H1 (cell line): Measurements from ENCODE around the gene MAST2. TPM values are rescaled to one million over a fixed set of nuclear protein-coding genes. Genes with fewer than 3 reads are reported as not detected.

Experiments
- CTCF ChIA-PET: fragments of 300-600 bp; sonication (Branson Sonifier 250); formaldehyde crosslinking; loops from one replicate; lab custom pipeline; 2021; ENCODE audit not compliant: partially characterized antibody; lab: Charles Lee
- POLR2A ChIA-PET: fragments of 300-600 bp; sonication (Branson Sonifier 250); formaldehyde crosslinking; loops from one replicate; lab custom pipeline; 2021; ENCODE audit warnings: inconsistent platforms; ENCODE audit not compliant: partially characterized antibody; lab: Charles Lee
- DNase-seq, 2 experiments: peaks; one replicate each; pipeline versions ENCODE4 v3.0.0 to v3.0.0-alpha.2; 2010 to 2022; ENCODE audit warnings: low spot score in 2 of 2, low read depth in 1 of 2, mixed read lengths in 1 of 2
- FAIRE-seq: peaks from 2 replicates; lab custom pipeline; 2011; peaks lifted over from hg19 to GRCh38; lab: Jason Lieb, UNC
- H2AFZ ChIP-seq: 2 replicates; pipeline ENCODE4 v1.8.1; 2012; ENCODE audit warnings: low read length, inconsistent platforms
- H2AK5ac ChIP-seq: 2 replicates; pipeline ENCODE4 v1.6.1; 2013; ENCODE audit warnings: low read depth, low read length
- H2BK120ac ChIP-seq: replicated peaks from 2 replicates; pipeline ENCODE3; 2013; ENCODE audit warnings: low read depth, low read length, inconsistent platforms
- H2BK12ac ChIP-seq: 2 replicates; pipeline ENCODE4 v1.6.1; 2013; ENCODE audit warnings: low read depth, low read length
- H2BK15ac ChIP-seq: 2 replicates; pipeline ENCODE4 v1.6.1; 2013; ENCODE audit warnings: low read length
- H2BK20ac ChIP-seq: 2 replicates; pipeline ENCODE4 v1.6.1; 2013; ENCODE audit warnings: low read length
- H2BK5ac ChIP-seq: 2 replicates; pipeline ENCODE4 v1.6.1; 2013; ENCODE audit warnings: low read depth, low read length
- H3K14ac ChIP-seq: 2 replicates; pipeline ENCODE4 v1.6.1; 2013; ENCODE audit warnings: inconsistent platforms; ENCODE audit not compliant: insufficient read length
- H3K18ac ChIP-seq: 2 replicates; pipeline ENCODE4 v1.6.1; 2013; ENCODE audit warnings: low read length; ENCODE audit errors: extremely low read depth
- H3K23ac ChIP-seq: 2 replicates; pipeline ENCODE4 v1.6.1; 2013; ENCODE audit warnings: inconsistent platforms; ENCODE audit not compliant: insufficient read length
- H3K23me2 ChIP-seq: 2 replicates; pipeline ENCODE4 v1.6.1; 2013; ENCODE audit warnings: low read depth, low read length
- H3K27ac ChIP-seq: 2 replicates; pipeline ENCODE4 v1.6.1; 2011; ENCODE audit warnings: low read depth, low read length, inconsistent platforms
- H3K27me3 ChIP-seq, 4 experiments: replicated peaks in 1 of 4; 1 replicate in 1 of 4; 2 replicates in 3 of 4; pipeline versions ENCODE4 v1.6.1 to v1.8.1; 2011 to 2013; ENCODE audit warnings: low read length in 3 of 4, mild to moderate bottlenecking in 3 of 4, inconsistent platforms in 2 of 4, mixed read lengths in 2 of 4, moderate library complexity in 1 of 4; ENCODE audit not compliant: control insufficient read depth in 3 of 4, insufficient read depth in 3 of 4; ENCODE audit errors: extremely low read depth in 1 of 4
- H3K36me3 ChIP-seq, 4 experiments: 2 replicates each; pipeline versions ENCODE4 v1.6.1 to v1.8.1; 2011 to 2013; ENCODE audit warnings: mild to moderate bottlenecking in 4 of 4, low read length in 3 of 4, moderate library complexity in 2 of 4, control low read depth in 1 of 4, inconsistent platforms in 1 of 4; ENCODE audit not compliant: insufficient read depth in 4 of 4, control insufficient read depth in 2 of 4
- H3K4ac ChIP-seq: replicated peaks from 2 replicates; pipeline ENCODE3; 2013; ENCODE audit warnings: low read length, low read depth, mixed read lengths, inconsistent platforms; ENCODE audit not compliant: insufficient read length
- H3K4me1 ChIP-seq, 4 experiments: replicated peaks in 1 of 4; 1 replicate in 1 of 4; 2 replicates in 3 of 4; pipeline versions ENCODE4 v1.6.1 to v1.8.1; 2011 to 2013; ENCODE audit warnings: low read length in 3 of 4, inconsistent platforms in 2 of 4, mixed read lengths in 1 of 4; ENCODE audit not compliant: insufficient read depth in 4 of 4, control insufficient read depth in 3 of 4
- H3K4me2 ChIP-seq, 2 experiments: 2 replicates each; pipeline versions ENCODE4 v1.6.1 to v1.8.1; 2011 to 2013; ENCODE audit warnings: low read depth in 2 of 2, low read length in 2 of 2, control low read depth in 1 of 2, inconsistent platforms in 1 of 2, mild to moderate bottlenecking in 1 of 2; ENCODE audit not compliant: insufficient read depth in 1 of 2
- H3K4me3 ChIP-seq, 4 experiments: fragments of 200-600, 300-600 bp in 1 of 4; sonication (generic), shearing (Covaris generic), sonication (Bioruptor Twin) in 1 of 4; 2 replicates each; pipeline versions ENCODE4 v1.5.1 to v1.8.1; 2011 to 2016; ENCODE audit warnings: low read length in 4 of 4, low read depth in 3 of 4, control low read depth in 2 of 4, inconsistent platforms in 2 of 4, mild to moderate bottlenecking in 2 of 4, mixed read lengths in 1 of 4, moderate library complexity in 1 of 4; ENCODE audit not compliant: insufficient read depth in 2 of 4; ENCODE audit errors: extremely low read depth in 1 of 4
- H3K56ac ChIP-seq: replicated peaks from 2 replicates; pipeline ENCODE3; 2013; ENCODE audit warnings: low read depth, mild to moderate bottlenecking, mixed read lengths, low read length, inconsistent platforms; ENCODE audit not compliant: insufficient read length
- H3K79me1 ChIP-seq: 2 replicates; pipeline ENCODE4 v1.6.1; 2013; ENCODE audit warnings: low read depth, low read length, control low read depth
- H3K79me2 ChIP-seq, 2 experiments: 2 replicates each; pipeline versions ENCODE4 v1.6.1 to v1.8.1; 2012 to 2013; ENCODE audit warnings: low read length in 2 of 2, mild to moderate bottlenecking in 2 of 2, inconsistent platforms in 1 of 2; ENCODE audit not compliant: insufficient read depth in 2 of 2, control insufficient read depth in 1 of 2
- H3K9ac ChIP-seq, 4 experiments: replicated peaks in 1 of 4; 1 replicate in 1 of 4; 2 replicates in 3 of 4; pipeline versions ENCODE4 v1.6.1 to v1.8.1; 2011 to 2013; ENCODE audit warnings: low read depth in 3 of 4, low read length in 3 of 4, control low read depth in 2 of 4, mild to moderate bottlenecking in 2 of 4, moderate library complexity in 2 of 4, inconsistent platforms in 1 of 4; ENCODE audit errors: extremely low read depth in 1 of 4
- H3K9me3 ChIP-seq, 2 experiments: 2 replicates each; pipeline versions ENCODE4 v1.6.1 to v1.8.1; 2012 to 2013; ENCODE audit warnings: mild to moderate bottlenecking in 2 of 2, moderate library complexity in 2 of 2, control low read depth in 1 of 2, inconsistent platforms in 1 of 2, low read depth in 1 of 2, low read length in 1 of 2, mixed read lengths in 1 of 2; ENCODE audit not compliant: insufficient read depth in 2 of 2
- H4K20me1 ChIP-seq, 2 experiments: replicated peaks in 1 of 2; 2 replicates each; pipeline versions ENCODE3 to v1.8.1; 2011 to 2013; ENCODE audit warnings: inconsistent platforms in 2 of 2, low read length in 2 of 2, mild to moderate bottlenecking in 1 of 2; ENCODE audit not compliant: insufficient read depth in 2 of 2, control insufficient read depth in 1 of 2
- H4K5ac ChIP-seq: 2 replicates; pipeline ENCODE4 v1.6.1; 2013; ENCODE audit warnings: low read length, low read depth, mixed read lengths, inconsistent platforms; ENCODE audit not compliant: insufficient read length
- H4K8ac ChIP-seq: 2 replicates; pipeline ENCODE4 v1.8.0; 2013; ENCODE audit warnings: mild to moderate bottlenecking, moderate library complexity, low read length, inconsistent platforms; ENCODE audit not compliant: insufficient read depth; ENCODE audit errors: extremely low read depth
- H4K91ac ChIP-seq: replicated peaks from 2 replicates; pipeline ENCODE3; 2013; ENCODE audit warnings: low read length, mixed read lengths, inconsistent platforms; ENCODE audit not compliant: insufficient read length
- FOSL1 ChIP-seq: IDR thresholded peaks from 2 replicates; pipeline ENCODE4 v1.6.1; 2011; ENCODE audit warnings: mild to moderate bottlenecking, low read depth, low read length, moderate library complexity; ENCODE audit not compliant: insufficient read depth
- HDAC2 ChIP-seq, 2 experiments: fragments of 300-600 bp in 1 of 2; sonication (generic) in 1 of 2; IDR thresholded peaks; 2 replicates each; pipeline ENCODE4 v1.6.1; 2011 to 2012; ENCODE audit warnings: low read depth in 2 of 2, low read length in 2 of 2, mild to moderate bottlenecking in 2 of 2, moderate library complexity in 2 of 2, borderline replicate concordance in 1 of 2, inconsistent platforms in 1 of 2
- PHF8 ChIP-seq: fragments of 200-600 bp; sonication (generic); conservative IDR thresholded peaks from 2 replicates; pipeline ENCODE4 v1.7.1; 2012; ENCODE audit warnings: low read depth, mild to moderate bottlenecking, inconsistent platforms, low read length, moderate library complexity
- SAP30 ChIP-seq: fragments of 300-600 bp; sonication (generic); IDR thresholded peaks from 2 replicates; pipeline ENCODE4 v1.7.1; 2012; ENCODE audit warnings: low read length, moderate library complexity, mild to moderate bottlenecking, inconsistent platforms; ENCODE audit not compliant: insufficient read depth, insufficient replicate concordance
- WGBS, 2 experiments: shearing (Covaris generic) in 1 of 2; methylation state at CpG; one replicate each; pipeline versions ENCODE4 v1.1.6 to v1.1.7; 2013 to 2015; ENCODE audit warnings: low lambda C conversion rate in 2 of 2, mixed read lengths in 2 of 2, inconsistent platforms in 1 of 2, low coverage in 1 of 2, missing lambda C conversion rate in 1 of 2; ENCODE audit not compliant: insufficient replicate concordance in 2 of 2, insufficient coverage in 1 of 2, insufficient read length in 1 of 2; ENCODE audit errors: extremely low coverage in 1 of 2, missing lambda C conversion rate in 1 of 2; 5-methylcytosine and 5-hydroxymethylcytosine counted together
- polyA plus RNA-seq, 7 experiments: library from polyadenylated mRNA; depleted of rRNA in 3 of 7; stranded (reverse) in 5 of 7; unstranded in 2 of 7; fragments of >200 nt in 5 of 7; fragments of 200-250 nt in 2 of 7; gene quantifications; 1 replicate in 5 of 7; 2 replicates in 1 of 7; 4 replicates in 1 of 7; pipeline versions ENCODE4 v1.2.1 to v1.2.3, GENCODE V29; 2011 to 2013; ENCODE audit warnings: missing spikeins in 2 of 7, mixed read lengths in 2 of 7
- total RNA-seq: library from RNA; stranded (reverse); fragmentation: NEBNext Ultra II Directional; extraction: Animal tissue kit (Norgen Biotek cat#: 25700); gene quantifications from 2 replicates; pipeline ENCODE4 v1.2.1, GENCODE V29; 2021

The MAST2 gene
- total and polyA plus RNA-seq, 2 of the 8 experiments (the other 6 are each of a cell fraction or from before 2014, with no cell fraction given) = 20.5 to 35.4 TPM

DNA sequence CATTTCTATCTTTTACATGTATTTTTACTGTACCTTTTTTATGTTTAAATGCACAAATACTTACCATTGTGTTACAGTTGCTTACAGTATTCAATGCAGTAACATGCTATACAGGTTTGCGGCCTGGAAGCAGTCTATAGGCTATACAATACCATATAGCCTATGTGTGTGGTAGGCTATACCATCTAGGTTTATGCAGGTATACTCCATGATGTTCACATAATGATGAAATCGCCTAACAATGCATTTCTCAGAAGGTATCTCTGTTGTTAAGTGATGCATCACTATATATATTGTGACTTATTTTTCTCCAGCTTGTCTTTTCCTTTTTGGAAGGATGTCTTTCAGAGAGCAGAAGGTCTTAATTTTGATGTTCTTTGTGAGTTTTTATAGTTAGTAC, 103.5 kb downstream of the MAST2 start:
- Histone ChIP-seq H3K4ac (no peak overlapping the region), H3K27ac (no peak overlapping the region), H3K18ac (no peak overlapping the region), H4K20me1 (no peaks in the 10 kb centered on the region), H4K8ac (no peak overlapping the region), H2BK12ac (no peak overlapping the region), H2BK20ac (no peak overlapping the region), H4K5ac (no peak overlapping the region), H3K23me2 (no peaks in the 10 kb centered on the region), H3K14ac (no peak overlapping the region), H3K4me2 (no peak overlapping the region), H3K9ac (no peak overlapping the region), H3K4me1 (peaks cover 0 to 3% (median 0%) of the 10 kb centered on the region in 4 experiments; a peak in 1 of 7 replicates), H2BK5ac (no peak overlapping the region), H2BK15ac (no peak overlapping the region), H2AFZ (no peak overlapping the region), H3K23ac (no peak overlapping the region), H2AK5ac (no peak overlapping the region), H3K36me3 (no peaks in the 10 kb centered on the region), H4K91ac (no peak overlapping the region), H3K9me3 (no peaks in the 10 kb centered on the region), H3K4me3 (no peak overlapping the region), H3K79me2 (peaks cover 0 to 26% of the 10 kb centered on the region in 2 experiments; a peak in 2 of 4 replicates), H3K56ac (no peak overlapping the region), H3K79me1 (no peaks in the 10 kb centered on the region), H2BK120ac (no peak overlapping the region), H3K27me3 (no peaks in the 10 kb centered on the region)
- FAIRE-seq (no peak), DNase-seq (no peak)
- ChIA-PET CTCF (no interaction called here), POLR2A (no interaction called here)
- 86% methylated on average over 2 of the region's 2 CpGs; no CpG with 5 or more reads in 1 of the 2 experiments for WGBS, 2 experiments
- TF ChIP-seq FOSL1 (no peak), SAP30 (no peak), PHF8 (no peak), HDAC2 (IDR thresholded peaks at IDR 0.05; ENCODE audit: borderline replicate concordance in 1 of 2, low read depth in 2 of 2, low read length in 2 of 2) (no peak)
